GOT3 (cell line): ENCODE results near the gene USP38.
"Not testable (repeated sequence)": the region's sequence is repeated elsewhere in the genome, so short reads cannot be mapped to it uniquely, and the experiment has no call there.

ENCODE experiments used
- DNase-seq: peaks from one replicate; lab custom pipeline; 2025; ENCODE audit warnings: mixed read lengths; lab: John Stamatoyannopoulos, UW

The USP38 gene

DNA sequence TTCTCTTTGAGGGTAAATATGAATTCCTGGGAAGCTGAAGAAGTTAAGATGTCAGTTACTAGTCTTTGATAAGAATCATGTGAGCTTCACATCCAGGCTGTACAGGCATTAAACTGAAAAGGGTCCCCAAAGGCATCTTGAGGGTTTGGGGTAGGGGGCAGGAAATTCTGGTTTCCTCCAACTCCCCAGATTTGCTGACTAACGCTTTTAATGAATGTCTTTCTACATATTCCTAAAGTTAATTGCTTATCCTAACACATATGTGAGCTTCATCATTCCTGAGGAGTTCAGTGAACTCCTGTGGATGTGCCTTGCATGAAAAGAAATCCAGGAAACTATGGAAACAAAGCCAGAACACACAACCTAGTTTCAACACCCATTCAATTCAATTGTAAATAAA lies 78.1 kb downstream of the USP38 start:
- no peak for DNase-seq

DNA sequence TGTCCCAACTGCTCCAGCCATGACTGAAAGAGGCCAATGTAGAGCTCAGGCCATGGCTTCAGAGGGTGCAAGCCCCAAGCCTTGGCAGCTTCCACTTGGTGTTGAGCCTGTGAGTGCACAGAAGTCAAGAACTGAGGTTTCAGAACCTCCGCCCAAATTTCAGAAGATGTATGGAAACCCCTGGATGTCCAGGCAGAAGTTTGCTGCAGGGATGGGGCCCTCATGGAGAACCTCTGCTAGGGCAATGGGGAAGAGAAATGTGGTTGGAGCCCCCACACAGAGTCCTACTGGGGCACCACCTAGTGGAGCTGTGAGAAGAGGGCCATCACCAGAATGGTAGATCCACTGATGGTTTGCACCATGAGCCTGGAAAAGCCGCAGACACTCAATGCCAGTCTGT lies 83.0 kb downstream of the USP38 start:
- not testable (repeated sequence) for DNase-seq

DNA sequence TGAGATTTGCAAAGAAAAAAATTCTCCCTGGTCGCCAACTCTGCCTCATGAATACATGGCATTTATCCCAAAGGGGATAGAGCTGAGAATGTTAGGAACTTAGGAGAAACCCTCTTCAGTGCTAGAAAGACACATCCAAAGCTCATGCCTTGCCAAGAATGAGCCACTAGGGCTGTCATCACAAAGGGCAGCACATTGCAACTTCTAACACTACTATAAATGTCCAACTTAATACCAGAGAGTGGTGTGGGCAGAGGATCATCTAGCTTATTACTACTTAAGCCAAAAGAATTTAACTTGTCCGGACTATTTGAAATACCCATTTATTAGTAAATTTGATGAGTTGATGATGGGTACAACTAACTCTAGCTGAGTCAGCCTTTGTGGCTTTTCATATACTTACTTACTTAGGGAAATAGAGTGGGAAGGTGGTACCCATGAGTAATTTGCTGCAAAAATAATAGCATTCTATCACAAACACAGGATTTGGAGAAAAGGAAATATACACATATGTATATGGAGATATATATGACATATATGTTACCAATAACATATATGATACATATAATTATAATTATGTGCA lies 85.6 kb downstream of the USP38 start:
- DNase-seq = no peak
